ENCODE measurements around the gene DYNC2H1. TPM values are rescaled to one million over a fixed set of nuclear protein-coding genes. Genes with fewer than 3 reads are reported as not detected.

DYNC2H1 gene
- total RNA-seq, 4 donors from 2014 or later: 4.7 to 14.0 (median 8.1) TPM

GRCh38 chr11:103085758-103086365, 23.4 kb upstream of the DYNC2H1 start:
- Histone ChIP-seq H3K9me3 (no peaks in the 10 kb centered on the region), H3K27me3 (no peaks in the 10 kb centered on the region), H3K36me3 (peaks cover 0 to 17% (median 0%) of the 10 kb centered on the region in 3 donors), H3K4me3 (no peak overlapping the region), H3K4me1 (peaks cover 0 to 12% (median 5%) of the 10 kb centered on the region in 4 donors), H3K27ac (no peak overlapping the region)
- no peak for TF ChIP-seq POLR2A (IDR thresholded peaks at IDR 0.05)
- TF ChIP-seq CTCF (IDR thresholded peaks at IDR 0.05): no peak
- DNase-seq: no peak

- TF ChIP-seq CTCF (IDR thresholded peaks at IDR 0.05) (no peak), POLR2A (IDR thresholded peaks at IDR 0.05) (no peak)
- H3K4me1 ChIP-seq: peaks cover 0 to 14% (median 6%) of the 10 kb centered on the region in 4 donors
- H3K4me3 ChIP-seq: no peak overlapping the region
- no peaks in the 10 kb centered on the region for H3K9me3 ChIP-seq
- H3K36me3 ChIP-seq: peaks cover 0 to 15% (median 0%) of the 10 kb centered on the region in 3 donors
- no peak for DNase-seq
- no peak overlapping the region for H3K27ac ChIP-seq
- H3K27me3 ChIP-seq: no peaks in the 10 kb centered on the region
Observed at GRCh38 chr11:103086461-103086860, 22.8 kb upstream of the DYNC2H1 start.

- Histone ChIP-seq H3K4me1 (peaks cover 0 to 14% (median 6%) of the 10 kb centered on the region in 4 donors), H3K4me3 (peak overlapping the region; percentile 83 to 98 (median 91)), H3K27me3 (no peaks in the 10 kb centered on the region), H3K27ac (peak overlapping the region; percentile 81 to 89 (median 85)), H3K9me3 (no peaks in the 10 kb centered on the region), H3K36me3 (peaks cover 0 to 4% (median 0%) of the 10 kb centered on the region in 3 donors)
- TF ChIP-seq CTCF (IDR thresholded peaks at IDR 0.05) (no peak), POLR2A (IDR thresholded peaks at IDR 0.05) (no peak)
- DNase-seq: peak; percentile 28 to 64 (median 58)
Observed at GRCh38 chr11:103091064-103091800, 18.0 kb upstream of the DYNC2H1 start.

- peaks cover 0 to 4% (median 0%) of the 10 kb centered on the region in 3 donors for H3K36me3 ChIP-seq
- TF ChIP-seq POLR2A (IDR thresholded peaks at IDR 0.05) (peak; percentile 64 to 79), CTCF (IDR thresholded peaks at IDR 0.05) (no peak)
- H3K4me3 ChIP-seq: peak within 1 kb of the TSS; percentile 83 to 98 (median 91)
- peaks cover 0 to 14% (median 6%) of the 10 kb centered on the region in 4 donors for H3K4me1 ChIP-seq
- H3K9me3 ChIP-seq: no peaks in the 10 kb centered on the region
- peak; percentile 95 to 99 (median 99) for DNase-seq
- no peaks in the 10 kb centered on the region for H3K27me3 ChIP-seq
- peak within 1 kb of the TSS; percentile 81 to 89 (median 85) for H3K27ac ChIP-seq
Observed at GRCh38 chr11:103091801-103092524, 17.3 kb upstream of the DYNC2H1 start, which contains the start of gene DCUN1D5. DCUN1D5 (minus strand) TSS chr11:103092160; CDS start chr11:103091872, 288 bp downstream.

GRCh38 chr11:103097279-103097678, 11.9 kb upstream of the DYNC2H1 start:
- Histone ChIP-seq H3K4me3 (no peak overlapping the region), H3K4me1 (no peaks in the 10 kb centered on the region), H3K27me3 (no peaks in the 10 kb centered on the region), H3K9me3 (no peaks in the 10 kb centered on the region), H3K27ac (no peak overlapping the region), H3K36me3 (no peaks in the 10 kb centered on the region)
- DNase-seq: no peak
- TF ChIP-seq POLR2A (IDR thresholded peaks at IDR 0.05) (no peak), CTCF (IDR thresholded peaks at IDR 0.05) (no peak)

All from Peyer's patch (tissue), 4 donors.